Stomach (tissue), 4 donors: Measurements from ENCODE around the gene C2CD2L.

Experiments
- EP300 ChIP-seq: sonication (generic); formaldehyde crosslinking; IDR thresholded peaks from one replicate; pipeline ENCODE4 v1.6.1; 2017; ENCODE audit warnings: antibody characterized with exemption
- TF ChIP-seq, protein P1 (sequence below), 7 experiments: fragments of 450-650 bp in 4 of 7; fragments of 200-600 bp in 3 of 7; sonication (generic) in 3 of 7; IDR thresholded peaks; one replicate each; pipeline ENCODE4 v1.5.1; 2016 to 2019; ENCODE audit warnings: antibody characterized with exemption in 7 of 7, control low read depth in 2 of 7, mild to moderate bottlenecking in 1 of 7

DNA sequence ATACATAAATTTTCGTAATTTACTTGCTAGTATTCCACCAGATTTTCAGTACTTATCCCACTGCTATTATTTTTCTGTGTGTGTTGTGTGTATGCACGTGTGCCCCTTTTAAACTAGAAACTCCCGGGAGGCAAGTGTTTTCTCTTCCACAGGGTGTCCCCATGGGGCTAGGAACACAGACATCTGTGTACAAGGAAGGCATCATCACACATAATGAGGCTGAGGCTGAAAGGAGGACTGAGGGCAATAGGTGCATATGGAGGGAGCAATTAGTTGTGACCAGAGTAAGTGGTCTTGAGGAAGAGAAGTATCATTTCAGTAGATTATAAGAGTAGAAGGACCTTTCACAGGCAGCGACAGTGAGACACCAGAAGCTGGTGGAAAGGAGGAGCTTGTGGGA, 3.4 kb upstream of the C2CD2L start:
- no peak for TF ChIP-seq EP300
- TF ChIP-seq, protein P1, sequence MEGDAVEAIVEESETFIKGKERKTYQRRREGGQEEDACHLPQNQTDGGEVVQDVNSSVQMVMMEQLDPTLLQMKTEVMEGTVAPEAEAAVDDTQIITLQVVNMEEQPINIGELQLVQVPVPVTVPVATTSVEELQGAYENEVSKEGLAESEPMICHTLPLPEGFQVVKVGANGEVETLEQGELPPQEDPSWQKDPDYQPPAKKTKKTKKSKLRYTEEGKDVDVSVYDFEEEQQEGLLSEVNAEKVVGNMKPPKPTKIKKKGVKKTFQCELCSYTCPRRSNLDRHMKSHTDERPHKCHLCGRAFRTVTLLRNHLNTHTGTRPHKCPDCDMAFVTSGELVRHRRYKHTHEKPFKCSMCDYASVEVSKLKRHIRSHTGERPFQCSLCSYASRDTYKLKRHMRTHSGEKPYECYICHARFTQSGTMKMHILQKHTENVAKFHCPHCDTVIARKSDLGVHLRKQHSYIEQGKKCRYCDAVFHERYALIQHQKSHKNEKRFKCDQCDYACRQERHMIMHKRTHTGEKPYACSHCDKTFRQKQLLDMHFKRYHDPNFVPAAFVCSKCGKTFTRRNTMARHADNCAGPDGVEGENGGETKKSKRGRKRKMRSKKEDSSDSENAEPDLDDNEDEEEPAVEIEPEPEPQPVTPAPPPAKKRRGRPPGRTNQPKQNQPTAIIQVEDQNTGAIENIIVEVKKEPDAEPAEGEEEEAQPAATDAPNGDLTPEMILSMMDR (IDR thresholded peaks at IDR 0.05), result no peak
